Islet precursor cell (in vitro differentiated cells): Measurements from ENCODE around the gene ITPR1.

Experiments
- DNase-seq: peaks from one replicate; pipeline ENCODE4 v3.0.0-alpha.2; 2018

ITPR1 gene

DNA sequence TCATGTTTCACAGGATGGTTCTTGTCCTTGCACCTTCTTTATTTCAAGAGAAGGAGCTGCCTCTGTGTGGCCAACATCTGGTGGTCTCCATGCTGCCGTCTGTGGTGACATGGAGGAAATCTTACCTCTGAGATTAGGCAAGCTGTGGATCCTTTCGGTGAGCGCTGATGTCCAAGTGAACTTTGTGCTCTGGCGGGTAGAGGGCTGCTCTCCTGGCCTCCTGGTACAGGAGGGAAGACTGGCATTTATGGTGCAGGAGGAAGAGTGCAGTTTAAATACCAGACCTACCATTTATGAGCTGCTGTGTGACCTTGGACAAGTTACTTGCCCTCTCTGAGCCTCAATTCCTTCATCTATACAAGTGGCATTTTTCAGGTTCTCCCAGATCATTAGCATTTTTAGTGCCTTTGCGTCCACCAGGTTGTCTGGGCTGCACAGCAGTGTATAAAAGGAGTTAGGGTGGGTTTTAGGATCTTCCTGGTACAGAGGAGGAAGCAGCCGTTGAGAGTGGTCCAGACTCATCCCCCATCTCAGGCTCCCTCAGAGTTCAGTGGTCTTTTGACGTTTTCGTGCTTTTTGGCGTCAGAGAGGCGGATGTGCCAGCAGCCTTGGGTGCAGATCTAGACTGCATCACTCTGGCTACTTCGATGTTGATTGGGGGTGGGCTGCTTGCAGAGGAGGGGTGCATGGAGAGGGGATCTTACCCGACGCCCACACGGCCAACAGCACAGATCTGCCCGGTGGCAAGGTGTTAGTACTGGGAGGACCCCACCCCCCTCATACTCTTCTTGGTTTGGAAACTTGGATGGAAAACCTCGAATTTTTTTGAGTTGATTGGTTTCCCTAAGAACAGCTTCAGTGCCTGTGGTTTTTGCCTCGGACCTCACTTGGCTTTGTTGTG is 162.2 kb downstream of the ITPR1 start:
- no peak for DNase-seq

- peak; percentile 92 for DNase-seq
Observed at GRCh38 chr3:4656059-4656458, 162.9 kb downstream of the ITPR1 start.

DNA sequence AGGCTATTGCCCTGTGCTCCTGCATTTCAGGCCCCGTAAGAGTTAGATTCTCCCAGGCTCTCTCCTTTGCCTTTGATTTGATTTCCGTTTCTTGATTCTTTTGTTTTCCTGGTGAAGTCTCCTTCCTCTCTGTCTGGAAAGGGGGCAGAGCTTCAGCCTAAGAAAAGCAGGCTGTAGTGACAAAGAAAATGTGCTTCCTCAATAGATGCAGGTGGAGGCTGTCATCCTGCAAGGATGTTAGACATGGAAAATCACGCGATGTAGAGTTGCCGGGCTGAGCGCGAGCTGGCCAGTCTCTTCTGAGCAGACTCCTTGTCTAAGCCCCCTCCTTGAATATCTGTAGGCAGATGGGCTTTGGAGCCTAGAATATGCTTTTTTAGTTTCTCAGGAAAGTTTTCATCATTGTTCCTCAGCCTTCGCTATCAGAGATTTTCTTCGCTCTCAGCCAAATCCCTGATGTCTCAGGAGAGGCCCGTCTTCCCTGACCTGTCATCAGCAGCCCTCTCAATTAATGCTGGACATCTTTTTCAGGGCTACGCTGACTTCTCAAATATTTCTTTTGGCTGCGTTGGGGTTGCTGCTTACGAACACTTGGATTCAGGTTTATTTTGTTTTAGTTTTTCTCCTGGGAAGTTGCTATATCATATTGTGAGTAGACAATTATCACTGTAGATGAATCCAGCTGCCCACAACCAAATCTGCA is 163.6 kb downstream of the ITPR1 start:
- no peak for DNase-seq

- no peak for DNase-seq
Observed at GRCh38 chr3:4660936-4661335, 167.8 kb downstream of the ITPR1 start.

GRCh38 chr3:4664412-4664811 is 171.3 kb downstream of the ITPR1 start:
- DNase-seq = no peak

DNA sequence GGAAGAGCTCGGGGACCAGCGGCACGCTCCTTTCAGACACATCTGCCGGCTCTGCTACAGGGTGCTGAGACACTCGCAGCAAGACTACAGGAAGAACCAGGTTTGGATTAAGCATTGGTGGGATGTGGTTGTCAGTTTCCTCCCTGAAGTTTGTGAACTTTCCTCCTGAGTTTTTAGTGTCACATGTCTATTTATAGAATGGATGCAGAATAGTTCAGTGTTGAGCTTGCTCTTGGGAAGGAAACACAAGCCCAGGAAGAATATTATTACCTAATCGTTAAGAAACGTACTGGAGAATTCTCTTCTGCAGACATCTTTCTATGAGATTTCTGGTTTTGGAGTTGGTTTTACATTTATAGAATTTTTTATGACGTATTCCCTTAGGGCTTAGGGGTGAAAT is 172.0 kb downstream of the ITPR1 start:
- DNase-seq = no peak

- DNase-seq = no peak
Observed at GRCh38 chr3:4666071-4666470, 172.9 kb downstream of the ITPR1 start.

GRCh38 chr3:4670352-4670751 is 177.2 kb downstream of the ITPR1 start:
- DNase-seq = no peak

DNA sequence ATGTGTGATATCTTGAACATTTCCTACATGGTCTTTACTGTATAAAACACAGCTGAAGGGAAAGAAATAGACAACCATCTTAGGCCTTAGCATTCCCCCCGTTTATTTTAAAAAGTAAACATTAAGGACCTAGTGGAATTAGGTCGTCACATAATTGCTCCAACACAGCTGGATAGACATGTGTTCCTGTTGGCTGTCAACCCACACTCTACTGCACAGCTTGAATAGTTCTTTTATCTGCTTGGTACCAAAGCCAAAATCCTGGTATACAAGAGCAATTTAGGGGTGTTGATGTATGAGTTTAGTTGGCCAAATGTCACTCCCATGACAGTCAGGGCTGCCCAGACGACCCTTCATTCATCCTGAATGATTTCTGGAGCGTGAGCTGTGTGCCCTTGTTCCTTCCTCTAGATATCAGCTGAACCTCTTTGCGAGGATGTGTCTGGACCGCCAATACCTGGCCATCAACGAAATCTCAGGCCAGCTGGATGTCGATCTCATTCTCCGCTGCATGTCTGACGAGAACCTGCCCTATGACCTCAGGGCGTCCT is 179.7 kb downstream of the ITPR1 start:
- DNase-seq = no peak

DNA sequence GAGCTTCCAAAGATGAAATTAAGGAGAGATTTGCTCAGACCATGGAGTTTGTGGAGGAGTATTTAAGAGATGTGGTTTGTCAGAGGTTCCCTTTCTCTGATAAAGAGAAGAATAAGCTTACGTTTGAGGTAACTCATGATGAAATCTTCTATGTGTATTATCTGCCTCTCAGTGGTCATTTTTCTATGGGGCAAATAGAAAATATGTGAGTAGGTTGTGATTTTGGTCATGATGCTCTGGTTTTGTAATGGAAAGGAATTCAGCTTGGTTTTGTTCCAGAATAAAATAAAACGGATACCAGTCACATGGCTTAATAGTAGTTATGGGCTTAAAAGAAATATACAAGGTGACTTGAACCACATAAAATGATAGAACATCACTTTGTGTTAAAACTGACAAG is 181.1 kb downstream of the ITPR1 start:
- DNase-seq = no peak

GRCh38 chr3:4675704-4676103 is 182.6 kb downstream of the ITPR1 start:
- no peak for DNase-seq

DNA sequence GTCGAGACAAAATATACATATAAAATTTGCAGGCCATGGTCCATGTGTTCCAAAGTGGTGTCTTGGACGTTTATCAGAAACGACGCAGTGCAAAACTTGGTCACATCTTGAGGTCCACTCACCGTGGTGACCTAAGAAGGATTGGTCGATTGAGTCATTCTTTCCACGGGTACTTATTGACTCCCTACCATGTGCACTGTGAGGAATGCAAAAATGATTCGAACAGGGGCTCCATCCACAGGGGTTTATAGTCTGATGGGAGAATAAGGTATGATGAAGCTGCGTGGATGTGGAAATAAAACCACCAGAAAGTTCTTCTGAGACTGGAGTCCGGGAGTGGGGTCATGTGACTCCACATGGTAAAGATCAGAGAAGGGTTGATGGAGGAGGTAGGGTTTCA is 185.2 kb downstream of the ITPR1 start:
- DNase-seq = no peak

GRCh38 chr3:4680227-4680691 is 187.1 kb downstream of the ITPR1 start:
- no peak for DNase-seq

GRCh38 chr3:4680871-4681300 is 187.7 kb downstream of the ITPR1 start:
- DNase-seq = no peak

GRCh38 chr3:4681301-4681700 is 188.2 kb downstream of the ITPR1 start:
- no peak for DNase-seq

DNA sequence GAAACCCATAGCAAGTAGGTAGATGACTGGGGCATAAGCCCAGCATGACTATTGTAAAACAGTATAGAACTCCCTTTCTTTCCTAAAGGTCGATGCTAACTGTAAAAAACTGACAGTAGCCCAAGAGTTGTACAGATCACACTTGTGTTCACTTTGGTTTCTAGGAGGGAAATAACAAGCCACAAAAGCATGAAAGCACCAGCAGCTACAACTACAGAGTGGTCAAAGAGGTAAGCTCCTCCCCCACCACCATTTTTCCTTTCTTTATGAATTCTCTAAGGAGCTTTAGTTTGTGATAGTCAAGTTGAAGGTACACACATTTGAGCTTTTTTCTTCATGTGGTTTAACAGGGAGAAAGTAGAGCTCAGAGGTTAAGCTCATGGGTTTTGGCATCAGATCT is 191.0 kb downstream of the ITPR1 start:
- no peak for DNase-seq

DNA sequence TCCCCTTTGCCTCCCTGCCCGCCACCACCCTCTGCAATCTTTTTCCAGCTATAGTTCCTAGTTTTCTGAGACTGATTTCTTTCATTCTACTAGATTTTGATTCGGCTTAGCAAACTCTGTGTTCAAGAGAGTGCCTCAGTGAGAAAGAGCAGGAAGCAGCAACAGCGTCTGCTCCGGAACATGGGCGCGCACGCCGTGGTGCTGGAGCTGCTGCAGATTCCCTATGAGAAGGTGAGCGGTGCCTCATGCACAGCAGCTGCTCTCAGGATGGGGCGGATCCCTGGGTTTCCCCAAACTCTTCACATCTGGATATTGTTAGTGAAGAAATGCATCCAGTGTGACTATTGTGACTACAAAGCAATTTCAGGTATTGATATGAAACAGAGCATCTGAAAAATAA is 191.8 kb downstream of the ITPR1 start:
- DNase-seq = no peak

- no peak for DNase-seq
Observed at GRCh38 chr3:4685673-4686345, 192.7 kb downstream of the ITPR1 start.

GRCh38 chr3:4686619-4687018 is 193.5 kb downstream of the ITPR1 start:
- no peak for DNase-seq

DNA sequence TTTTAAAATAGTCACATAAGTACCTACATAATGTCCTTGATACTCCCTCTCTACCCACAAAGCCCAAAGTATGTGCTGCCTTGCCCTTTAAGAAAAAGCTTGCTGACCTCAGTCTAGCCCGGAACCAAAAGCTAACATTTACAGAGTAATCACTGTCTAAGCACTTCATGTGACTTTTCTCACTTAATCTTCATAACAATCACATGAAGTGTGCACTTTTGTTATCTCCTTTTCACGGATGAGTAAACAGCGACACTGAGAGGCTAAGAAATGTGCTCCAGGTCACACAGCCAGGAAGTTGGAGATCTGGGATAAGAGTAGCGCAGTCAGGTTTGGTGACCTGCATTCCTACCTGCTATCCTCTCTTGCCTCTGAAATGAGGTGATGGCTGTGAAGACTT is 194.0 kb downstream of the ITPR1 start:
- peak; percentile 60 for DNase-seq

DNA sequence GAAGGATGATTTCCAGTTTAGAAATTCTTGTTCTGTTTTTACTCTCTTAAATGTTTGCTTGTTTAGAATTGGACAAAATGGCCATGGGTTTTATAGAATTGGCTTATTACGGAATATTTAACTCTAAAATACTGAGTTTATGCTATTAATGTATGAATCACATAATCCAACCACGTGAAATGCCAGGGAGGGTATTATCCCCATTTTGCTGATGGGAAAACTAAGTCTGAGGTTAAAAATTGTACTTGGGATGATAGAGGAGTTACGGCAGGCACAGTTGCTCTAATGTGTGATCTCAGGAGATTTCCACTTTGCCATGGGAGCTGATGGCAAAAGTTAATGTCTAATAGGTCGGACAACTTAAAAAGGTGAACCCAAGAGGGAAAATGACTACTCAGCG is 194.4 kb downstream of the ITPR1 start:
- DNase-seq = no peak

DNA sequence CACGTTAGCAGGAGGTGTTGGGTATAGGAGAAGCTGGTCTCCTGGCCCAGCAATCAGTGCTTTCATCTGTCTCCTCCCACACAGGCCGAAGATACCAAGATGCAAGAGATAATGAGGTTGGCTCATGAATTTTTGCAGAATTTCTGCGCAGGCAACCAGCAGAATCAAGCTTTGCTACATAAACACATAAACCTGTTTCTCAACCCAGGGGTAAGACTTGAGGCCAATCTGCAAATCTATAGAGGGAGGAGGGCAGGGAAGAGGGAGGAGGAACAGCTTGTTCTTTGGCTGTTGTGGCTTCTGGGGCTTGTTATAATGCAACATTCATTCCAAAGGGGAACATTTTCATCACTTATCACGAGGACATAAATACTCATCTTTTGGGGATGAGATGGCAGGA is 195.3 kb downstream of the ITPR1 start:
- DNase-seq = no peak

GRCh38 chr3:4689021-4689420 is 195.9 kb downstream of the ITPR1 start:
- DNase-seq = no peak
